Activated CD4-positive, alpha-beta T cell treated with anti-CD3 and anti-CD28 coated beads for 24 hours (primary cell): Measurements from ENCODE around the gene HOMER3.
A peak's percentile ranks its signal among the peaks of the same experiment; 100 is the strongest.
"Not testable (repeated sequence)": the region's sequence is repeated elsewhere in the genome, so short reads cannot be mapped to it uniquely, and the experiment has no call there.

ENCODE experiments used
- DNase-seq, 2 donors: peaks; one replicate each; pipeline ENCODE4 v3.0.0-alpha.2; 2020; ENCODE audit warnings: low read depth in 2 of 2

The HOMER3 gene

GRCh38 chr19:18952364-18953003 is 11.5 kb upstream of the HOMER3 start:
- not testable (repeated sequence) for DNase-seq

- DNase-seq = no peak
Measured at GRCh38 chr19:18951721-18952281, 10.8 kb upstream of the HOMER3 start.

- DNase-seq = no peak
Measured at GRCh38 chr19:18949858-18950257, 8.8 kb upstream of the HOMER3 start.

- DNase-seq = no peak
Measured at GRCh38 chr19:18948976-18949356, 7.9 kb upstream of the HOMER3 start.

- DNase-seq = no peak
Measured at GRCh38 chr19:18948075-18948975, 7.3 kb upstream of the HOMER3 start.

- DNase-seq = no peak
Measured at GRCh38 chr19:18946918-18947317, 5.9 kb upstream of the HOMER3 start.

GRCh38 chr19:18946335-18946734 is 5.3 kb upstream of the HOMER3 start:
- no peak for DNase-seq

- no peak for DNase-seq
Measured at GRCh38 chr19:18945297-18945696, 4.3 kb upstream of the HOMER3 start.

GRCh38 chr19:18943465-18943864 is 2.4 kb upstream of the HOMER3 start:
- no peak for DNase-seq

GRCh38 chr19:18942692-18943091 is 1.7 kb upstream of the HOMER3 start:
- DNase-seq = no peak

- no peak for DNase-seq
Measured at GRCh38 chr19:18941628-18942354, 774 bp upstream of the HOMER3 start.

- DNase-seq = no peak
Measured at GRCh38 chr19:18939922-18940768, 872 bp downstream of the HOMER3 start.

GRCh38 chr19:18939163-18939562 is 1.9 kb downstream of the HOMER3 start:
- no peak for DNase-seq

- no peak for DNase-seq
Measured at GRCh38 chr19:18933297-18933696, 7.7 kb downstream of the HOMER3 start.

GRCh38 chr19:18932216-18932841 is 8.7 kb downstream of the HOMER3 start:
- peak; percentile 82 to 87 for DNase-seq

GRCh38 chr19:18931316-18932162 is 9.5 kb downstream of the HOMER3 start:
- no peak for DNase-seq

GRCh38 chr19:18929311-18929710 is 11.7 kb downstream of the HOMER3 start:
- no peak for DNase-seq

GRCh38 chr19:18928018-18928805 is 12.8 kb downstream of the HOMER3 start:
- DNase-seq = no peak

- no peak for DNase-seq
Measured at GRCh38 chr19:18924684-18925213, 16.3 kb downstream of the HOMER3 start.
